Stimulated activated CD4-positive, alpha-beta T cell treated with anti-CD3 and anti-CD28 coated beads, Interleukin-15, amount 100 ng/mL, for 1 hour (primary cell): ENCODE measurements around the gene GAPVD1.
"Not testable (repeated sequence)": the region's sequence is repeated elsewhere in the genome, so short reads cannot be mapped to it uniquely, and the experiment has no call there.

Experiments
- DNase-seq, 2 donors: peaks; one replicate each; pipeline ENCODE4 v3.0.0-alpha.2; 2020; ENCODE audit warnings: low read depth in 1 of 2, low spot score in 1 of 2

The GAPVD1 gene

GRCh38 chr9:125261501-125262293 lies at the start of gene GAPVD1:
GAPVD1 (plus strand) TSS chr9:125261826; CDS start chr9:125298922, 37,096 bp downstream.
- peak; percentile 74 to 81 for DNase-seq

GRCh38 chr9:125214186-125214585 lies 47.4 kb upstream of the GAPVD1 start:
- no peak for DNase-seq

GRCh38 chr9:125218621-125219020 lies 43.0 kb upstream of the GAPVD1 start:
- DNase-seq = no peak

GRCh38 chr9:125224858-125225257 lies 36.8 kb upstream of the GAPVD1 start:
- not testable (repeated sequence) for DNase-seq

- DNase-seq = no peak
Measured at GRCh38 chr9:125227761-125228160, 33.9 kb upstream of the GAPVD1 start.

GRCh38 chr9:125233678-125234077 lies 27.9 kb upstream of the GAPVD1 start:
- DNase-seq = no peak

- DNase-seq = not testable (repeated sequence)
Measured at GRCh38 chr9:125234099-125234498, 27.5 kb upstream of the GAPVD1 start.

GRCh38 chr9:125235804-125236519 lies 25.7 kb upstream of the GAPVD1 start:
- no peak for DNase-seq

- DNase-seq = not testable (repeated sequence)
Measured at GRCh38 chr9:125236520-125237159, 25.0 kb upstream of the GAPVD1 start.

- no peak for DNase-seq
Measured at GRCh38 chr9:125238127-125238914, 23.3 kb upstream of the GAPVD1 start.

- DNase-seq = no peak
Measured at GRCh38 chr9:125238915-125239446, 22.6 kb upstream of the GAPVD1 start.

- no peak for DNase-seq
Measured at GRCh38 chr9:125239631-125240597, 21.7 kb upstream of the GAPVD1 start.

- DNase-seq = peak in 1 of 2 donors; percentile 24
Measured at GRCh38 chr9:125240649-125240999, 21.0 kb upstream of the GAPVD1 start.

GRCh38 chr9:125241000-125241862 lies 20.4 kb upstream of the GAPVD1 start, which contains the start of gene HSPA5:
HSPA5 (minus strand) TSS chr9:125241343; CDS start chr9:125241126, 217 bp downstream.
- peak; percentile 98 to 99 for DNase-seq

GRCh38 chr9:125241863-125242739 lies 19.5 kb upstream of the GAPVD1 start:
- DNase-seq = peak in 1 of 2 donors; percentile 1

GRCh38 chr9:125243792-125244260 lies 17.8 kb upstream of the GAPVD1 start:
- no peak for DNase-seq

GRCh38 chr9:125246261-125246667 lies 15.4 kb upstream of the GAPVD1 start:
- no peak for DNase-seq
